ENCODE data around the gene CDIP1.
"Not testable (repeated sequence)": the region's sequence is repeated elsewhere in the genome, so short reads cannot be mapped to it uniquely, and the experiment has no call there.

CDIP1 gene

GRCh38 chr16:4538350-4539235 is at the start of gene CDIP1:
CDIP1 (minus strand) TSS chr16:4538773; CDS start chr16:4514130, 24,643 bp downstream.
- in situ Hi-C loops (cut with MboI; ENCODE audit: low sequenced_read_pairs): no loop called here

- in situ Hi-C loops (cut with MboI; ENCODE audit: low sequenced_read_pairs): no loop called here
Measured at GRCh38 chr16:4586291-4586690, 47.7 kb upstream of the CDIP1 start.

- in situ Hi-C loops (cut with MboI; ENCODE audit: low sequenced_read_pairs): no loop called here
Measured at GRCh38 chr16:4583906-4584305, 45.3 kb upstream of the CDIP1 start.

GRCh38 chr16:4580250-4580649 is 41.7 kb upstream of the CDIP1 start:
- in situ Hi-C loops (cut with MboI; ENCODE audit: low sequenced_read_pairs): no loop called here

GRCh38 chr16:4578961-4579530 is 40.5 kb upstream of the CDIP1 start:
- in situ Hi-C loops (cut with MboI; ENCODE audit: low sequenced_read_pairs): no loop called here

- in situ Hi-C loops (cut with MboI; ENCODE audit: low sequenced_read_pairs): no loop called here
Measured at GRCh38 chr16:4576008-4576407, 37.4 kb upstream of the CDIP1 start.

- in situ Hi-C loops (cut with MboI; ENCODE audit: low sequenced_read_pairs): no loop called here
Measured at GRCh38 chr16:4574919-4575705, 36.5 kb upstream of the CDIP1 start.

- in situ Hi-C loops (cut with MboI; ENCODE audit: low sequenced_read_pairs): not testable (repeated sequence)
Measured at GRCh38 chr16:4573926-4574325, 35.4 kb upstream of the CDIP1 start.

GRCh38 chr16:4572715-4573114 is 34.1 kb upstream of the CDIP1 start:
- in situ Hi-C loops (cut with MboI; ENCODE audit: low sequenced_read_pairs): no loop called here

GRCh38 chr16:4570688-4571321 is 32.2 kb upstream of the CDIP1 start:
- in situ Hi-C loops (cut with MboI; ENCODE audit: low sequenced_read_pairs): no loop called here

GRCh38 chr16:4570086-4570485 is 31.5 kb upstream of the CDIP1 start:
- in situ Hi-C loops (cut with MboI; ENCODE audit: low sequenced_read_pairs): no loop called here

GRCh38 chr16:4566144-4566543 is 27.6 kb upstream of the CDIP1 start:
- in situ Hi-C loops (cut with MboI; ENCODE audit: low sequenced_read_pairs): no loop called here

GRCh38 chr16:4564661-4565267 is 26.2 kb upstream of the CDIP1 start:
- in situ Hi-C loops (cut with MboI; ENCODE audit: low sequenced_read_pairs): no loop called here

GRCh38 chr16:4561596-4561995 is 23.0 kb upstream of the CDIP1 start:
- in situ Hi-C loops (cut with MboI; ENCODE audit: low sequenced_read_pairs): no loop called here

- in situ Hi-C loops (cut with MboI; ENCODE audit: low sequenced_read_pairs): no loop called here
Measured at GRCh38 chr16:4557973-4558372, 19.4 kb upstream of the CDIP1 start.

GRCh38 chr16:4556580-4556979 is 18.0 kb upstream of the CDIP1 start:
- in situ Hi-C loops (cut with MboI; ENCODE audit: low sequenced_read_pairs): no loop called here

- in situ Hi-C loops (cut with MboI; ENCODE audit: low sequenced_read_pairs): no loop called here
Measured at GRCh38 chr16:4556112-4556511, 17.5 kb upstream of the CDIP1 start, which contains the start of gene C16orf96. C16orf96 (plus strand) TSS chr16:4556340; CDS start chr16:4556490, 150 bp downstream.

GRCh38 chr16:4552541-4552940 is 14.0 kb upstream of the CDIP1 start:
- in situ Hi-C loops (cut with MboI; ENCODE audit: low sequenced_read_pairs): no loop called here

- in situ Hi-C loops (cut with MboI; ENCODE audit: low sequenced_read_pairs): no loop called here
Measured at GRCh38 chr16:4550591-4550990, 12.0 kb upstream of the CDIP1 start.

GRCh38 chr16:4548124-4548523 is 9.6 kb upstream of the CDIP1 start:
- in situ Hi-C loops (cut with MboI; ENCODE audit: low sequenced_read_pairs): no loop called here

- in situ Hi-C loops (cut with MboI; ENCODE audit: low sequenced_read_pairs): no loop called here
Measured at GRCh38 chr16:4544473-4544872, 5.9 kb upstream of the CDIP1 start.
